SK-N-SH (cell line): ENCODE results near the gene LRRFIP2. TPM values are rescaled to one million over a fixed set of nuclear protein-coding genes. Genes with fewer than 3 reads are reported as not detected.

Experiments
- CTCF ChIA-PET: fragments of 300-600, 350-600 bp; formaldehyde crosslinking; extraction: SDS; loops from one replicate; lab custom pipeline; 2021; lab: Yijun Ruan, JAX
- POLR2A ChIA-PET: fragments of 350-600 bp; sonication (Branson Sonifier 250); formaldehyde crosslinking; extraction: SDS; loops from one replicate; lab custom pipeline; 2020; ENCODE audit warnings: antibody characterized with exemption, inconsistent platforms; lab: Yijun Ruan, JAX
- DNase-seq: peaks from one replicate; pipeline ENCODE4 v3.0.0; 2012
- H2AFZ ChIP-seq: fragments of 200-600 bp; sonication (generic); 2 replicates; pipeline ENCODE4 v1.8.1; 2016; ENCODE audit warnings: antibody characterized with exemption, mild to moderate bottlenecking, low read depth
- H3F3A ChIP-seq: fragments of 200-600 bp; sonication (generic); replicated peaks from 2 replicates; pipeline ENCODE3; 2016; ENCODE audit warnings: antibody characterized with exemption, mild to moderate bottlenecking; ENCODE audit not compliant: insufficient read depth
- H3K27ac ChIP-seq, 2 experiments: fragments of 200-500 bp in 1 of 2; fragments of 200-600 bp in 1 of 2; sonication (Bioruptor generic) in 1 of 2; sonication (generic), shearing (Covaris generic) in 1 of 2; 2 replicates each; pipeline versions ENCODE4 v1.5.1 to v1.6.1; 2014 to 2016; ENCODE audit warnings: low read depth in 2 of 2, inconsistent platforms in 1 of 2, low read length in 1 of 2, mild to moderate bottlenecking in 1 of 2, mixed read lengths in 1 of 2
- H3K27me3 ChIP-seq: fragments of 200-600 bp; sonication (generic), shearing (Covaris generic); 2 replicates; pipeline ENCODE4 v1.6.1; 2016; ENCODE audit warnings: mixed run types; ENCODE audit not compliant: insufficient read depth
- H3K36me3 ChIP-seq, 2 experiments: fragments of 200-500 bp in 1 of 2; fragments of 200-600 bp in 1 of 2; sonication (Bioruptor generic) in 1 of 2; sonication (generic) in 1 of 2; replicated peaks in 1 of 2; 2 replicates each; pipeline versions ENCODE3 to v1.5.1; 2014 to 2016; ENCODE audit warnings: low read length in 1 of 2, mild to moderate bottlenecking in 1 of 2; ENCODE audit not compliant: insufficient read depth in 2 of 2, control insufficient read depth in 1 of 2
- H3K4me1 ChIP-seq, 2 experiments: fragments of 200-500 bp in 1 of 2; fragments of 200-600 bp in 1 of 2; sonication (Bioruptor generic) in 1 of 2; sonication (generic), shearing (Covaris generic) in 1 of 2; 2 replicates each; pipeline versions ENCODE4 v1.5.1 to v1.6.1; 2014 to 2016; ENCODE audit warnings: low read depth in 1 of 2, low read length in 1 of 2, mixed run types in 1 of 2; ENCODE audit not compliant: insufficient read depth in 2 of 2, control insufficient read depth in 1 of 2
- H3K4me2 ChIP-seq: fragments of 200-600 bp; sonication (generic), shearing (Covaris generic); 2 replicates; pipeline ENCODE4 v1.6.1; 2017; ENCODE audit warnings: mixed run types
- H3K4me3 ChIP-seq, 2 experiments: fragments of 200-500 bp in 1 of 2; fragments of 200-600 bp in 1 of 2; sonication (Bioruptor generic) in 1 of 2; sonication (generic), shearing (Covaris generic) in 1 of 2; 2 replicates each; pipeline versions ENCODE4 v1.5.1 to v1.8.1; 2014 to 2016; ENCODE audit warnings: low read depth in 2 of 2, inconsistent platforms in 1 of 2, low read length in 1 of 2, mild to moderate bottlenecking in 1 of 2, mixed read lengths in 1 of 2, moderate library complexity in 1 of 2
- H3K79me2 ChIP-seq: fragments of 200-600 bp; sonication (generic); 2 replicates; pipeline ENCODE4 v1.8.1; 2017; ENCODE audit warnings: mild to moderate bottlenecking; ENCODE audit not compliant: insufficient read depth
- H3K9ac ChIP-seq: fragments of 200-600 bp; sonication (generic); 2 replicates; pipeline ENCODE4 v1.6.1; 2017; ENCODE audit warnings: mixed run types
- H3K9me2 ChIP-seq: fragments of 200-600 bp; sonication (generic); 2 replicates; pipeline ENCODE4 v1.6.1; 2017; ENCODE audit warnings: mixed run types
- H3K9me3 ChIP-seq: fragments of 200-600 bp; sonication (generic); 2 replicates; pipeline ENCODE4 v1.6.1; 2017; ENCODE audit warnings: mixed run types, mild to moderate bottlenecking, moderate library complexity
- H4K20me1 ChIP-seq: fragments of 200-600 bp; sonication (generic); 2 replicates; pipeline ENCODE4 v1.6.1; 2017; ENCODE audit warnings: mild to moderate bottlenecking, mixed run types; ENCODE audit not compliant: insufficient read depth
- CTCF ChIP-seq: fragments of 200-600 bp; sonication (generic); IDR thresholded peaks from 2 replicates; pipeline ENCODE4 v1.6.1; 2017; ENCODE audit warnings: antibody characterized with exemption, mild to moderate bottlenecking, moderate library complexity
- ELF1 ChIP-seq: IDR thresholded peaks from 2 replicates; pipeline ENCODE4 v1.4.0; 2012
- FOXJ3 ChIP-seq: sonication (generic); formaldehyde crosslinking; IDR thresholded peaks from 2 replicates; pipeline ENCODE4 v1.5.1; 2020; ENCODE audit warnings: mild to moderate bottlenecking, missing genetic modification reagents
- FOXM1 ChIP-seq: IDR thresholded peaks from 2 replicates; pipeline ENCODE4 v1.4.0; 2012; ENCODE audit warnings: low read depth, mild to moderate bottlenecking
- GABPA ChIP-seq: IDR thresholded peaks from 2 replicates; pipeline ENCODE4 v1.4.0; 2012; ENCODE audit warnings: low read depth, mild to moderate bottlenecking
- IRF3 ChIP-seq: fragments of 150-350 bp; IDR thresholded peaks from 2 replicates; pipeline ENCODE4 v1.6.1; 2016; ENCODE audit warnings: mild to moderate bottlenecking, low read depth, low read length
- JUND ChIP-seq: IDR thresholded peaks from 2 replicates; pipeline ENCODE4 v1.4.0; 2012
- MAX ChIP-seq: IDR thresholded peaks from 2 replicates; pipeline ENCODE4 v1.4.0; 2012; ENCODE audit warnings: low read depth
- MXI1 ChIP-seq: IDR thresholded peaks from 2 replicates; pipeline ENCODE4 v1.6.1; 2012; ENCODE audit warnings: mild to moderate bottlenecking, low read depth, low read length, improper control_type of control experiment
- NFIC ChIP-seq: IDR thresholded peaks from 2 replicates; pipeline ENCODE4 v1.4.0; 2012; ENCODE audit warnings: borderline replicate concordance
- PBX3 ChIP-seq: IDR thresholded peaks from 2 replicates; pipeline ENCODE4; 2012
- POLR2AphosphoS5 ChIP-seq: IDR thresholded peaks from 2 replicates; pipeline ENCODE4 v1.6.1; 2012; ENCODE audit warnings: low read depth, low read length
- RAD21 ChIP-seq: IDR thresholded peaks from 2 replicates; pipeline ENCODE4 v1.6.1; 2012; ENCODE audit warnings: mild to moderate bottlenecking, low read length
- RFX5 ChIP-seq: IDR thresholded peaks from 2 replicates; pipeline ENCODE4 v1.6.1; 2012; ENCODE audit warnings: mild to moderate bottlenecking, improper control_type of control experiment, low read length
- SMC3 ChIP-seq: IDR thresholded peaks from 2 replicates; pipeline ENCODE4 v1.6.1; 2012; ENCODE audit warnings: low read depth, low read length, improper control_type of control experiment
- TAF1 ChIP-seq: IDR thresholded peaks from 2 replicates; pipeline ENCODE4 v1.6.1; 2012; ENCODE audit warnings: low read depth, mild to moderate bottlenecking, low read length, moderate library complexity, borderline replicate concordance
- TEAD4 ChIP-seq: IDR thresholded peaks from 2 replicates; pipeline ENCODE4 v1.4.0; 2012; ENCODE audit warnings: mild to moderate bottlenecking, borderline replicate concordance; ENCODE audit not compliant: insufficient read depth
- USF1 ChIP-seq: IDR thresholded peaks from 2 replicates; pipeline ENCODE4 v1.4.0; 2012; ENCODE audit warnings: low read depth, borderline replicate concordance
- WGBS: methylation state at CpG from one replicate; pipeline ENCODE4 v1.1.6; 2017; ENCODE audit warnings: low lambda C conversion rate; 5-methylcytosine and 5-hydroxymethylcytosine counted together
- polyA plus RNA-seq, 3 experiments: library from polyadenylated mRNA; depleted of rRNA; stranded (reverse); fragments of >200 nt; gene quantifications; 2 replicates each; pipeline ENCODE4 v1.2.3, GENCODE V29; 2012
- TF ChIP-seq, protein P1 (sequence below): IDR thresholded peaks from 2 replicates; pipeline ENCODE4 v1.4.0; 2012; ENCODE audit warnings: low read depth, borderline replicate concordance

Gene LRRFIP2
- polyA plus RNA-seq, 1 of the 3 experiments (the other 2 are of a cell fraction) = 27.2 TPM

- Histone ChIP-seq H3K4me3 (no peak overlapping the region), H3K9me3 (no peaks in the 10 kb centered on the region), H3K9ac (no peak overlapping the region), H3K36me3 (peaks cover 7 to 48% of the 10 kb centered on the region in 2 experiments), H4K20me1 (no peaks in the 10 kb centered on the region), H3K27ac (no peak overlapping the region), H3K4me1 (no peaks in the 10 kb centered on the region), H3F3A (no peaks in the 10 kb centered on the region), H3K79me2 (peaks cover 26% of the 10 kb centered on the region; the same call in 1 of the 2 replicates), H3K4me2 (no peak overlapping the region), H3K9me2 (no peaks in the 10 kb centered on the region), H2AFZ (no peak overlapping the region), H3K27me3 (no peaks in the 10 kb centered on the region)
- ChIA-PET CTCF (interaction anchor here (1.3 kb wide), 1 partner anchor 130 kb away, joined by 3 read pairs; no protein-coding TSS in a partner anchor), POLR2A (no interaction called here)
- TF ChIP-seq NFIC (no peak), RFX5 (no peak), ELF1 (no peak), TEAD4 (no peak), JUND (no peak), SMC3 (no peak), MXI1 (no peak), RAD21 (no peak), TAF1 (no peak), USF1 (no peak), CTCF (no peak), IRF3 (no peak), FOXJ3 (CRISPR knock-in tag) (no peak), MAX (no peak), GABPA (no peak), POLR2AphosphoS5 (no peak), PBX3 (no peak), FOXM1 (no peak)
- TF ChIP-seq, protein P1, sequence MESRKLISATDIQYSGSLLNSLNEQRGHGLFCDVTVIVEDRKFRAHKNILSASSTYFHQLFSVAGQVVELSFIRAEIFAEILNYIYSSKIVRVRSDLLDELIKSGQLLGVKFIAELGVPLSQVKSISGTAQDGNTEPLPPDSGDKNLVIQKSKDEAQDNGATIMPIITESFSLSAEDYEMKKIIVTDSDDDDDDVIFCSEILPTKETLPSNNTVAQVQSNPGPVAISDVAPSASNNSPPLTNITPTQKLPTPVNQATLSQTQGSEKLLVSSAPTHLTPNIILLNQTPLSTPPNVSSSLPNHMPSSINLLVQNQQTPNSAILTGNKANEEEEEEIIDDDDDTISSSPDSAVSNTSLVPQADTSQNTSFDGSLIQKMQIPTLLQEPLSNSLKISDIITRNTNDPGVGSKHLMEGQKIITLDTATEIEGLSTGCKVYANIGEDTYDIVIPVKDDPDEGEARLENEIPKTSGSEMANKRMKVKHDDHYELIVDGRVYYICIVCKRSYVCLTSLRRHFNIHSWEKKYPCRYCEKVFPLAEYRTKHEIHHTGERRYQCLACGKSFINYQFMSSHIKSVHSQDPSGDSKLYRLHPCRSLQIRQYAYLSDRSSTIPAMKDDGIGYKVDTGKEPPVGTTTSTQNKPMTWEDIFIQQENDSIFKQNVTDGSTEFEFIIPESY = no peak
- DNase-seq = no peak
- WGBS = 100% methylated on average over 2 of the region's 2 CpGs
Observed at GRCh38 chr3:37087870-37088269, 86.5 kb downstream of the LRRFIP2 start.
